ENCODE results near the gene KCTD5.

Gene KCTD5

GRCh38 chr16:2698103-2698870 lies 16.0 kb downstream of the KCTD5 start:
- DNase-seq = no peak

- no peak for DNase-seq
Measured at GRCh38 chr16:2698965-2699750, 16.8 kb downstream of the KCTD5 start.

GRCh38 chr16:2699791-2700600 lies 17.7 kb downstream of the KCTD5 start:
- no peak for DNase-seq

- DNase-seq = no peak
Measured at GRCh38 chr16:2700786-2701185, 18.5 kb downstream of the KCTD5 start.

GRCh38 chr16:2701272-2701671 lies 18.9 kb downstream of the KCTD5 start:
- no peak for DNase-seq

GRCh38 chr16:2701713-2702437 lies 19.6 kb downstream of the KCTD5 start:
- DNase-seq = no peak

- no peak for DNase-seq
Measured at GRCh38 chr16:2702438-2702825, 20.1 kb downstream of the KCTD5 start.

- no peak for DNase-seq
Measured at GRCh38 chr16:2702871-2703745, 20.8 kb downstream of the KCTD5 start.

GRCh38 chr16:2704166-2704982 lies 22.1 kb downstream of the KCTD5 start:
- no peak for DNase-seq

GRCh38 chr16:2704983-2705275 lies 22.6 kb downstream of the KCTD5 start:
- DNase-seq = no peak

GRCh38 chr16:2705351-2705750 lies 23.0 kb downstream of the KCTD5 start:
- DNase-seq = no peak

- DNase-seq = no peak
Measured at GRCh38 chr16:2706085-2706484, 23.8 kb downstream of the KCTD5 start.

GRCh38 chr16:2706611-2707311 lies 24.4 kb downstream of the KCTD5 start:
- no peak for DNase-seq

GRCh38 chr16:2707368-2708289 lies 25.3 kb downstream of the KCTD5 start:
- DNase-seq = no peak

GRCh38 chr16:2708290-2708639 lies 25.9 kb downstream of the KCTD5 start:
- DNase-seq = no peak

GRCh38 chr16:2708955-2709587 lies 26.7 kb downstream of the KCTD5 start:
- DNase-seq = no peak

GRCh38 chr16:2709588-2709984 lies 27.3 kb downstream of the KCTD5 start:
- no peak for DNase-seq

GRCh38 chr16:2710021-2710710 lies 27.8 kb downstream of the KCTD5 start:
- no peak for DNase-seq
